Measurements from ENCODE around the gene CHI3L1.

Gene CHI3L1

GRCh38 chr1:203180611-203181330 is 5.7 kb downstream of the CHI3L1 start:
- DNase-seq (ENCODE audit: low spot score) = no peak

GRCh38 chr1:203179667-203180005 is 6.9 kb downstream of the CHI3L1 start:
- no peak for DNase-seq (ENCODE audit: low spot score)

- no peak for DNase-seq (ENCODE audit: low spot score)
These were observed 7.5 kb downstream of the CHI3L1 start for GRCh38 chr1:203178821-203179666.

- DNase-seq (ENCODE audit: low spot score) = no peak
These were observed 8.4 kb downstream of the CHI3L1 start for GRCh38 chr1:203178083-203178482.

- DNase-seq (ENCODE audit: low spot score) = no peak
These were observed 8.9 kb downstream of the CHI3L1 start for GRCh38 chr1:203177470-203178039.

- no peak for DNase-seq (ENCODE audit: low spot score)
These were observed 9.5 kb downstream of the CHI3L1 start for GRCh38 chr1:203177036-203177405.

- DNase-seq (ENCODE audit: low spot score) = no peak
These were observed 10.1 kb downstream of the CHI3L1 start for GRCh38 chr1:203176273-203177035.

- no peak for DNase-seq (ENCODE audit: low spot score)
These were observed 10.7 kb downstream of the CHI3L1 start for GRCh38 chr1:203175827-203176241.

GRCh38 chr1:203175237-203175826 is 11.2 kb downstream of the CHI3L1 start, which contains the start of gene MYBPH:
MYBPH (minus strand) TSS chr1:203175826; CDS start chr1:203175755, 71 bp downstream.
- DNase-seq (ENCODE audit: low spot score) = no peak

GRCh38 chr1:203174324-203174985 is 12.0 kb downstream of the CHI3L1 start:
- no peak for DNase-seq (ENCODE audit: low spot score)

- peak; percentile 17 for DNase-seq (ENCODE audit: low spot score)
These were observed 12.9 kb downstream of the CHI3L1 start for GRCh38 chr1:203173566-203173965.

- no peak for DNase-seq (ENCODE audit: low spot score)
These were observed 13.4 kb downstream of the CHI3L1 start for GRCh38 chr1:203173011-203173555.

GRCh38 chr1:203172184-203173010 is 14.1 kb downstream of the CHI3L1 start:
- DNase-seq (ENCODE audit: low spot score) = peak; percentile 65

- no peak for DNase-seq (ENCODE audit: low spot score)
These were observed 14.9 kb downstream of the CHI3L1 start for GRCh38 chr1:203171341-203172183.

- no peak for DNase-seq (ENCODE audit: low spot score)
These were observed 15.7 kb downstream of the CHI3L1 start for GRCh38 chr1:203170625-203171330.

GRCh38 chr1:203169770-203170520 is 16.6 kb downstream of the CHI3L1 start:
- no peak for DNase-seq (ENCODE audit: low spot score)

- no peak for DNase-seq (ENCODE audit: low spot score)
These were observed 17.5 kb downstream of the CHI3L1 start for GRCh38 chr1:203168991-203169390.
